HCT116 (cell line): Measurements from ENCODE around the gene CRBN. TPM values are rescaled to one million over a fixed set of nuclear protein-coding genes. Genes with fewer than 3 reads are reported as not detected.

ENCODE experiments used
- ATAC-seq: fragments of 200-7000 bp; cut with Tn5 transposase; 2 replicates; pipeline ENCODE4 v1.9.1; 2020; ENCODE audit warnings: mild to moderate bottlenecking, moderate library complexity
- BruUV-seq: library from RNA; stranded (reverse); fragments of 400-500 nt; replicated peaks from 2 replicates; lab custom pipeline; 2021; lab: Mats Ljungman, UMichigan
- CTCF ChIA-PET: fragments of 300-600 bp; sonication (Branson Sonifier 250); formaldehyde crosslinking; loops from one replicate; lab custom pipeline; 2021; ENCODE audit warnings: antibody characterized with exemption; lab: Charles Lee
- POLR2A ChIA-PET: fragments of 300-600, 350-600 bp; sonication (Branson Sonifier 250); formaldehyde crosslinking; loops from one replicate; lab custom pipeline; 2021; ENCODE audit warnings: antibody characterized with exemption; lab: Charles Lee
- RAD21 ChIA-PET, 2 experiments: fragments of 300-600 bp; sonication (Branson Sonifier 250); formaldehyde crosslinking; loops; one replicate each; lab custom pipeline; 2023; ENCODE audit warnings: low total read pairs in 2 of 2; ENCODE audit not compliant: uncharacterized antibody in 2 of 2, unreplicated experiment in 2 of 2, low non-redundant PET in 1 of 2; lab: Charles Lee
- DNase-seq: peaks from one replicate; pipeline ENCODE4 v3.0.0-alpha.2; 2010; ENCODE audit warnings: low read depth, low spot score
- H2AFZ ChIP-seq: fragments of 200-600 bp; shearing (Covaris generic), sonication (generic); 2 replicates; pipeline ENCODE4 v1.6.1; 2017; ENCODE audit warnings: low read depth, mixed run types, mixed read lengths, antibody characterized with exemption, low read length; ENCODE audit not compliant: poor library complexity, severe bottlenecking
- H3K27ac ChIP-seq: 2 replicates; pipeline ENCODE4 v1.5.1; 2012; ENCODE audit warnings: low read depth, low read length
- H3K27me3 ChIP-seq: fragments of 200-600 bp; sonication (generic); 2 replicates; pipeline ENCODE4 v1.6.1; 2016; ENCODE audit warnings: mixed run types, low read length, mixed read lengths; ENCODE audit not compliant: insufficient read depth
- H3K36me3 ChIP-seq, 2 experiments: fragments of 200-500 bp in 1 of 2; fragments of 200-600 bp in 1 of 2; sonication (Bioruptor generic) in 1 of 2; sonication (generic) in 1 of 2; 2 replicates each; pipeline versions ENCODE4 v1.5.1 to v1.6.1; 2014 to 2016; ENCODE audit warnings: low read length in 2 of 2, inconsistent platforms in 1 of 2, mixed read lengths in 1 of 2, mixed run types in 1 of 2; ENCODE audit not compliant: insufficient read depth in 2 of 2, control insufficient read depth in 1 of 2
- H3K4me1 ChIP-seq, 2 experiments: fragments of 200-600 bp in 1 of 2; sonication (generic) in 1 of 2; 2 replicates each; pipeline versions ENCODE4 v1.5.1 to v1.6.1; 2012 to 2017; ENCODE audit warnings: low read length in 2 of 2, inconsistent platforms in 1 of 2, mild to moderate bottlenecking in 1 of 2, mixed read lengths in 1 of 2, mixed run types in 1 of 2, moderate library complexity in 1 of 2; ENCODE audit not compliant: insufficient read depth in 2 of 2, control insufficient read depth in 1 of 2
- H3K4me2 ChIP-seq: fragments of 200-600 bp; sonication (generic); 2 replicates; pipeline ENCODE4 v1.6.1; 2017; ENCODE audit warnings: mixed run types, low read length, mixed read lengths
- H3K4me3 ChIP-seq, 2 experiments: fragments of 200-600 bp in 1 of 2; sonication (generic) in 1 of 2; replicated peaks in 1 of 2; 2 replicates each; pipeline ENCODE4 v1.5.1; 2011 to 2016; ENCODE audit warnings: low read length in 2 of 2, control low read depth in 1 of 2, low read depth in 1 of 2, mild to moderate bottlenecking in 1 of 2, mixed read lengths in 1 of 2, mixed run types in 1 of 2
- H3K79me2 ChIP-seq: fragments of 200-600 bp; sonication (generic); 2 replicates; pipeline ENCODE4 v1.6.1; 2017; ENCODE audit warnings: mild to moderate bottlenecking, mixed run types, low read length, moderate library complexity, mixed read lengths; ENCODE audit not compliant: insufficient read depth
- H3K9ac ChIP-seq: fragments of 200-600 bp; sonication (generic); 2 replicates; pipeline ENCODE4 v1.6.1; 2016; ENCODE audit warnings: low read length, mixed read lengths
- H3K9me2 ChIP-seq: fragments of 200-600 bp; sonication (generic), shearing (Covaris generic); 2 replicates; pipeline ENCODE4 v1.6.1; 2017; ENCODE audit warnings: mixed run types, mild to moderate bottlenecking, moderate library complexity; ENCODE audit not compliant: insufficient read depth
- H3K9me3 ChIP-seq, 2 experiments: fragments of 200-500 bp in 1 of 2; fragments of 200-600 bp in 1 of 2; sonication (Bioruptor generic) in 1 of 2; sonication (generic) in 1 of 2; 2 replicates each; pipeline ENCODE4 v1.6.1; 2014 to 2017; ENCODE audit warnings: low read length in 2 of 2, mixed read lengths in 2 of 2, inconsistent platforms in 1 of 2, low read depth in 1 of 2, mild to moderate bottlenecking in 1 of 2, mixed run types in 1 of 2, moderate library complexity in 1 of 2; ENCODE audit not compliant: control insufficient read depth in 1 of 2, insufficient read depth in 1 of 2
- H4K20me1 ChIP-seq: fragments of 200-600 bp; sonication (generic), shearing (Covaris generic); 2 replicates; pipeline ENCODE4 v1.6.1; 2017; ENCODE audit warnings: mixed run types, mild to moderate bottlenecking, moderate library complexity; ENCODE audit not compliant: insufficient read depth
- CBX3 ChIP-seq: IDR thresholded peaks from 2 replicates; pipeline ENCODE4 v1.6.1; 2012; ENCODE audit warnings: low read depth
- CEBPB ChIP-seq: IDR thresholded peaks from 2 replicates; pipeline ENCODE4 v1.6.1; 2012; ENCODE audit warnings: low read depth
- EZH2 ChIP-seq: fragments of 200-600 bp; sonication (generic); IDR thresholded peaks from 2 replicates; pipeline ENCODE4 v1.6.1; 2017; ENCODE audit warnings: antibody characterized with exemption, mixed run types
- EZH2phosphoT487 ChIP-seq: fragments of 200-600 bp; IDR thresholded peaks from 2 replicates; pipeline ENCODE4 v1.6.1; 2018; ENCODE audit warnings: antibody characterized with exemption, borderline replicate concordance
- FOSL1 ChIP-seq: IDR thresholded peaks from 2 replicates; pipeline ENCODE4 v1.6.1; 2012; ENCODE audit warnings: low read depth
- POLR2A ChIP-seq: IDR thresholded peaks from 2 replicates; pipeline ENCODE4 v1.7.0; 2011; ENCODE audit warnings: borderline replicate concordance; ENCODE audit not compliant: insufficient read depth, insufficient read length; ENCODE audit errors: extremely low read depth
- RAD21 ChIP-seq: IDR thresholded peaks from 2 replicates; pipeline ENCODE4 v1.6.1; 2012; ENCODE audit warnings: low read depth, mild to moderate bottlenecking
- SIN3A ChIP-seq: IDR thresholded peaks from 2 replicates; pipeline ENCODE4 v1.6.1; 2012; ENCODE audit warnings: low read depth
- ZNF274 ChIP-seq: fragments of 200-500 bp; sonication (Bioruptor generic); IDR thresholded peaks from 2 replicates; pipeline ENCODE4 v1.6.1; 2014; ENCODE audit warnings: mild to moderate bottlenecking, low read depth, low read length, inconsistent platforms
- intact Hi-C: fragments of 100-400 bp; cut with micrococcal nuclease; formaldehyde crosslinking; loops from 2 replicates; pipeline ENCODE4 v1.10.0; 2022
- total RNA-seq: library from RNA; stranded (reverse); gene quantifications from one replicate; pipeline ENCODE4 v1.2.1, GENCODE V29; 2021; ENCODE audit not compliant: unreplicated experiment
- TF ChIP-seq, protein P1 (sequence below): IDR thresholded peaks from 2 replicates; pipeline ENCODE4 v1.6.1; 2012
- TF ChIP-seq, protein P2 (sequence below): IDR thresholded peaks from 2 replicates; pipeline ENCODE4 v1.6.1; 2012; ENCODE audit warnings: low read depth

CRBN gene
- total RNA-seq, 1 experiment from 2014 or later, result 29.1 TPM

DNA sequence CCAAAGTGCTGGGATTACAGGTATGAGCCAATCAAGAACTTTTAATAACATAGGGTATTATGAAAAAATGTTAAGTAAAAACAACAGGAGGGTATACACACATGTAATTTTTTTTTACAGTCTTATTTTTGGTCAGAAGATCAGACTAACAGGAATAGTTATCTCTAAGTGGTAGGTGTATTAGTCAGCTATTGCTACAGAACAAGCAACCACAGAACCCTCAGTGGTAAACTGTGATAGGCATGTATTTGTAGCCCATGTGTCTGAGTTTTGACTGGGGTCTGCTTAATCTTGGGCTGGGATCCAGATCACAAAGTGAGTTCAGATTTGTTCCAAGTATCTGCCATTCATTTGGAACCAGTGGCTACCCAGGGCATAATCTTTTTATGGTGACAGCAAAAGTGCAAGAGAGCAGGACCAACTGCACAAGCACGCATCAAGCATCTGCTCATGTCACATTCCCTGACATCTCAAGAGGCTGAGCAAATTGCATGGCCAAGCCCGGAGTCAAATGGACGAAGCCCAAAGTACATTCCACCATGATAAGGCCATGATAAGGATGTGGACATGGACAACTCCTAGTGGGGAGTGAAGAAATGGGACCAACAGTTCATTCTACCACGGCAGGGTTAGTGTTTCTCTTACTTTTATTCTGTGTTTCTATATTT, 66.3 kb downstream of the CRBN start (continued):
- no peak for TF ChIP-seq FOSL1
- TF ChIP-seq RAD21, result no peak
- TF ChIP-seq EZH2, result no peak

DNA sequence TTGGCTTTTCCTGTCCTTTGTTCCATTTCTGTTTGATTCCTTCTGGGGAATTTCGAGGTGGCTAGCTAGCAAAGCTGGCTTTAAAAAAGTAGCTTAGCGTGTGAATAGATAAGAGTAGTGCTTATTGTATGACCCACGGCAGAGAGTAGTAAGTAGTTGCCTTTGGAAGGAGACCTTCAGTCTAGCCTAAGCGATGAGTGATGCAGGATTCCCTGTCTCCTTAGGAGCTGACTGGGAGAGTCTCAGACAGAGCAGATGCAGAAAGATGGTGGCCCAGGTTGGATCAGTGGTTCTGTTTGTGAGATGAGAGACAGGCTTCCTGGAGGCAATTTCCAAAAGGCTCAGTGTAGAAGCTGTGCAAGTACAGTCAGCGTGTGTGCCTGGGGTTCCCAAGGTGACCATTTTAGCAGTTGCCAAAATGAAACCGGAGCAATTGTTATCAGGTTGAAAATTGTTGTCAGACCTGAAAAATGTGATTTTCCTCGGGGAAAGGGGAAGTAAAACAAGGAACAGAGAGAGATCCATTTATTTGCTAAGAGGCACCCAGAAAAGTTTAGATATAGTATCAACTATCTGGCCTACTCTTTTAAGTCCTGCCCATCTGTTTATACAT, 68.6 kb downstream of the CRBN start:
- Histone ChIP-seq H3K9me3 (no peaks in the 10 kb centered on the region), H3K4me3 (no peak overlapping the region), H3K9ac (no peak overlapping the region), H2AFZ (no peak overlapping the region), H3K4me1 (no peaks in the 10 kb centered on the region), H3K27ac (no peak overlapping the region), H3K9me2 (no peaks in the 10 kb centered on the region), H3K27me3 (peaks cover 34% of the 10 kb centered on the region; the same call in 1 of the 2 replicates), H3K79me2 (no peaks in the 10 kb centered on the region), H3K36me3 (no peaks in the 10 kb centered on the region), H3K4me2 (no peak overlapping the region), H4K20me1 (no peaks in the 10 kb centered on the region)
- CTCF ChIA-PET, result no interaction called here
- POLR2A ChIA-PET, result no interaction called here
- ATAC-seq, result no peak
- TF ChIP-seq SIN3A (no peak), POLR2A (no peak), EZH2phosphoT487 (no peak), CBX3 (no peak), ZNF274 (no peak), CEBPB (no peak)
- TF ChIP-seq, protein P1, sequence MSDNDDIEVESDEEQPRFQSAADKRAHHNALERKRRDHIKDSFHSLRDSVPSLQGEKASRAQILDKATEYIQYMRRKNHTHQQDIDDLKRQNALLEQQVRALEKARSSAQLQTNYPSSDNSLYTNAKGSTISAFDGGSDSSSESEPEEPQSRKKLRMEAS, result no peak
- TF ChIP-seq, protein P2, sequence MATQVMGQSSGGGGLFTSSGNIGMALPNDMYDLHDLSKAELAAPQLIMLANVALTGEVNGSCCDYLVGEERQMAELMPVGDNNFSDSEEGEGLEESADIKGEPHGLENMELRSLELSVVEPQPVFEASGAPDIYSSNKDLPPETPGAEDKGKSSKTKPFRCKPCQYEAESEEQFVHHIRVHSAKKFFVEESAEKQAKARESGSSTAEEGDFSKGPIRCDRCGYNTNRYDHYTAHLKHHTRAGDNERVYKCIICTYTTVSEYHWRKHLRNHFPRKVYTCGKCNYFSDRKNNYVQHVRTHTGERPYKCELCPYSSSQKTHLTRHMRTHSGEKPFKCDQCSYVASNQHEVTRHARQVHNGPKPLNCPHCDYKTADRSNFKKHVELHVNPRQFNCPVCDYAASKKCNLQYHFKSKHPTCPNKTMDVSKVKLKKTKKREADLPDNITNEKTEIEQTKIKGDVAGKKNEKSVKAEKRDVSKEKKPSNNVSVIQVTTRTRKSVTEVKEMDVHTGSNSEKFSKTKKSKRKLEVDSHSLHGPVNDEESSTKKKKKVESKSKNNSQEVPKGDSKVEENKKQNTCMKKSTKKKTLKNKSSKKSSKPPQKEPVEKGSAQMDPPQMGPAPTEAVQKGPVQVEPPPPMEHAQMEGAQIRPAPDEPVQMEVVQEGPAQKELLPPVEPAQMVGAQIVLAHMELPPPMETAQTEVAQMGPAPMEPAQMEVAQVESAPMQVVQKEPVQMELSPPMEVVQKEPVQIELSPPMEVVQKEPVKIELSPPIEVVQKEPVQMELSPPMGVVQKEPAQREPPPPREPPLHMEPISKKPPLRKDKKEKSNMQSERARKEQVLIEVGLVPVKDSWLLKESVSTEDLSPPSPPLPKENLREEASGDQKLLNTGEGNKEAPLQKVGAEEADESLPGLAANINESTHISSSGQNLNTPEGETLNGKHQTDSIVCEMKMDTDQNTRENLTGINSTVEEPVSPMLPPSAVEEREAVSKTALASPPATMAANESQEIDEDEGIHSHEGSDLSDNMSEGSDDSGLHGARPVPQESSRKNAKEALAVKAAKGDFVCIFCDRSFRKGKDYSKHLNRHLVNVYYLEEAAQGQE, result no peak
- no TSS peak for BruUV-seq
- intact Hi-C loops, result no loop called here
- no peak for DNase-seq
- RAD21 ChIA-PET, result no interaction called here
